ENCODE data around the gene PSMD5. TPM values are rescaled to one million over a fixed set of nuclear protein-coding genes. Genes with fewer than 3 reads are reported as not detected.

Gene PSMD5
- total and polyA plus RNA-seq, 10 of the 15 experiments (the other 5 are each of a cell fraction or from before 2014, with no cell fraction given) = 8.8 to 47.7 (median 25.1) TPM

GRCh38 chr9:120792898-120793765 lies 49.6 kb downstream of the PSMD5 start, which contains the start of gene FBXW2:
Gene FBXW2, minus strand, starts transcription at chr9:120793416. Its CDS starts 5,158 bp downstream, at chr9:120788258.
- Histone ChIP-seq H3K4me3 (peak within 1 kb of the TSS; percentile 90), H2AFZ (ENCODE audit: control insufficient read depth, low read depth, low read length) (peak within 1 kb of the TSS; percentile 80), H3K36me3 (ENCODE audit: control insufficient read depth in 2 of 2, insufficient read depth in 2 of 2, low read length in 1 of 2) (0 out of 4 replicates have a peak, but pooled peaks cover 0 to 3% of the 10 kb centered on the region in 2 experiments), H3K27me3 (replicated peaks in 1 of 2; ENCODE audit: control insufficient read depth in 2 of 2, insufficient read depth in 2 of 2, low read length in 1 of 2) (no peaks in the 10 kb centered on the region), H3K4me1 (ENCODE audit: control insufficient read depth, insufficient read depth, low read length) (peaks cover 9% of the 10 kb centered on the region), H3K79me2 (ENCODE audit: control insufficient read depth, insufficient read depth, low read length) (peaks cover 62% of the 10 kb centered on the region), H3K4me2 (ENCODE audit: control insufficient read depth, insufficient read depth) (peak within 1 kb of the TSS; percentile 88), H3K9me3 (replicated peaks; ENCODE audit: control insufficient read depth, insufficient read depth, low read length) (no peaks in the 10 kb centered on the region), H3K27ac (ENCODE audit: control insufficient read depth, insufficient read depth) (peak within 1 kb of the TSS; percentile 86), H3K9ac (ENCODE audit: control insufficient read depth, insufficient read depth, low read length) (peak within 1 kb of the TSS; percentile 92), H4K20me1 (ENCODE audit: control insufficient read depth, insufficient read depth) (no peaks in the 10 kb centered on the region)
- ChIA-PET CTCF (interaction anchor here (1.0 to 2.8 kb wide), 3 partner anchors 14 to 79 kb away, joined by 3 to 10 read pairs (median 4); no protein-coding TSS in a partner anchor), POLR2A (interaction anchor here (0.7 to 3.3 kb wide), 10 partner anchors 8 to 409 kb away, joined by 3 to 11 read pairs (median 3); partner anchors contain the start of gene RAB14), RAD21 (ENCODE audit: unreplicated experiment) (interaction anchor here (1.0 to 1.8 kb wide), 7 partner anchors 37 to 146 kb away, joined by 3 to 5 read pairs (median 4); no protein-coding TSS in a partner anchor), SMC1A (ENCODE audit: uncharacterized antibody, unreplicated experiment) (interaction anchor here (0.7 to 2.6 kb wide), 15 partner anchors 8 to 327 kb away, joined by 3 to 8 read pairs (median 4); partner anchors contain the start of gene TRAF1)
- no TSS peak for BruUV-seq (replicated peaks)
- ATAC-seq = peak; percentile 95
- FAIRE-seq = peak; percentile 77
- under 1% methylated on average over 72 of the region's 72 CpGs for WGBS (ENCODE audit: insufficient coverage, insufficient replicate concordance, low lambda C conversion rate, missing lambda C conversion rate)
- intact Hi-C loops (cut with micrococcal nuclease; ENCODE audit: unreplicated experiment) (loop anchor here (5.0 kb wide), 2 partner anchors 84 to 139 kb away; partner anchors contain the start of gene PHF19), in situ Hi-C loops (cut with MboI) (no loop called here)
- DNase-seq (ENCODE audit: low read depth, low spot score) = peak; percentile 59
- TF ChIP-seq MTA3 (IDR thresholded peaks at IDR 0.05; ENCODE audit: borderline replicate concordance, low read length) (no peak), JUNB (IDR thresholded peaks at IDR 0.05) (no peak), CEBPZ (IDR thresholded peaks at IDR 0.05; ENCODE audit: low read depth, low read length) (no peak), USF1 (IDR thresholded peaks at IDR 0.05; ENCODE audit: borderline replicate concordance, extremely low read length, insufficient read depth, low read depth, low read length) (no peak), CHD1 (IDR thresholded peaks at IDR 0.05; ENCODE audit: low read depth, low read length) (no peak), BACH1 (IDR thresholded peaks at IDR 0.05; ENCODE audit: borderline replicate concordance) (peak; percentile 67; the same call in 1 of the 2 replicates), PBX3 (IDR thresholded peaks at IDR 0.05; ENCODE audit: insufficient replicate concordance, low read depth, low read length) (no peak), YBX1 (IDR thresholded peaks at IDR 0.05) (no peak), NR2F1 (conservative IDR thresholded peaks at IDR 0.05) (0 out of 2 replicates have a peak, but pooled peaks have one; percentile 54), EZH2 (IDR thresholded peaks at IDR 0.05; ENCODE audit: borderline replicate concordance, control insufficient read depth, low read depth, low read length) (no peak), MEF2A (IDR thresholded peaks at IDR 0.05; ENCODE audit: insufficient read depth, low read depth, low read length) (peak; percentile 53; the same call in 1 of the 2 replicates), SMAD1 (IDR thresholded peaks at IDR 0.05; ENCODE audit: low read depth, partially characterized antibody) (peak; percentile 35), HDAC2 (IDR thresholded peaks at IDR 0.05) (no peak), GATAD2B (conservative IDR thresholded peaks at IDR 0.05; ENCODE audit: low read depth) (peak; percentile 91), ESRRA (IDR thresholded peaks at IDR 0.05; ENCODE audit: low read length) (no peak), SRF (IDR thresholded peaks at IDR 0.05; ENCODE audit: low read depth in 2 of 2, low read length in 2 of 2) (peak; percentile 65 to 85)

All from GM12878 (cell line).